GM19035 (cell line): ENCODE results near the gene LIF.
"Not testable (repeated sequence)": the region's sequence is repeated elsewhere in the genome, so short reads cannot be mapped to it uniquely, and the experiment has no call there.

Experiments
- ATAC-seq: cut with Tn5 transposase; IDR thresholded peaks from one replicate; pipeline ENCODE4 v1.9.1; 2021; ENCODE audit not compliant: unreplicated experiment

Gene LIF

DNA sequence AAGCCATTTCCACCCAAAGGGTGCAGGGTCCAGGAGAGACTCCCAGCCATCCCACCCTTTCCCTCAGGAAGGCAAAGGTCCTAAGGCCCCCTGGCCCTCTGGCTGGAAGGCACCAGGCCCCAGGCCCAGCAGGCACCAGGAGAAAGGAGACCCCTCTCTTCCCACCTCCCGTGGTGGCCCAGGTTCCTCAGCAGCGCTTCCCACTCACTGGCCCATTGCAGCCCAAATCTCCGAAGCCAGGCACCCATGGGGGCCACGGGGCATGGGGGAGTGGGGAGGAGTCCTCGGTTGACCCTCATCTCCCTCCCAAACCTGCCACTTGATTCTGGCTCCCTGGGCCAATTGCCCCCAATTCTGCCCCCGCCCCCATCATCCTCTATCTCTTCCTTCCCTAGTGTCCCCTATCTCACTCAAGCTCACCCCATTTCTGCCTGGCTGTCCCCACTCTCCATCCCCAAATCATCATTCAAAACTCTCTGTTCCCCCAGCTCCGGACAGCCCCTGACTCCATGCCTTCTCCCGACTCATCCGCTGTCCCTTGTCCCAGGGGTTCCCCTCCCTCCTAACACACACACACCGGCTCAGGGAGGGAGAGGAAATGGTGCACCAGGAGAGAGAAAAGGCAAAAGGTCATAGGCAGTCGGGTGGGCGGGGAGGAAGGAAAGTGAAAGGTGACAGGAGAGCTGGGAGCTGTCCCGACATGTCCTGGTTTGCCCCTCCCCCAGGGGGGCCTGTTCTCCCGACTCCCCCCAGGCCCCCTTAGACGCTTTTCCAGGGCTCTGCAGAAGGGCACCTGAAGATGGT is 1.2 kb downstream of the LIF start:
- ATAC-seq: no peak

DNA sequence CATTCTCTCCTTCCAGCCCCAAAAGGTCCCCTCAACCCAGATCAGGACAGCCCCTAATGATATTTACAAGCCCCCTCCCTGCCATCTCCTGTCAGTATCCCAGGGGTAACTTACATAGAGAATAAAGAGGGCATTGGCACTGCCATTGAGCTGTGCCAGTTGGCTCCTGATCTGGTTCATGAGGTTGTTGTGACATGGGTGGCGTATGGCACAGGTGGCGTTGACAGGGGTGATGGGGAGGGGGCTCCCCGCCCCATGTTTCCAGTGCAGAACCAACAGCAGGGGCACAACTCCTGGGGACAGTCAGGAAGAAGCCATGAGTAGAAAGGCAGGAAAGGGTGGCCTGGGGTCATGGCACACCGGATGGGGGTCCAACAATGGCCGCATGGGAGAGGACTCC is 1.9 kb downstream of the LIF start:
- ATAC-seq: no peak

DNA sequence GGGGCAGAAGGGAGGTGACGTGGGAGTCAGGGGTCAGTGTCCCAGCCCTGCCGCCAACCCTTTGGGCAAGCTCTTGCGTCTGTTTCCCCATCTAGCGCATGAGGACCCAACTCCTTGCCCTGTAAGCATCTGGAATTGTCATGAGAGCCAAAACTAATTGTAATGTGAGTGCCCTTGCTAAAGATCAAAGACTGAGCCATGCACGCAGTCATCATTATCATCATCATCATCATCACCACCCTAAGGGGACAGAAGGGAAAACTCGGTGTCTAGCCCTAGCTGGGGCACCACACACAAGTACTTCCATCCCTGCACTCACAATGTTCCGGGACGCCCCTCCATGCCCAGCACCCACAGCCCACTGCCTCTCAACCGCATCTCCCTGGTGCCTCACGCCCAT is 2.5 kb downstream of the LIF start:
- no peak for ATAC-seq

DNA sequence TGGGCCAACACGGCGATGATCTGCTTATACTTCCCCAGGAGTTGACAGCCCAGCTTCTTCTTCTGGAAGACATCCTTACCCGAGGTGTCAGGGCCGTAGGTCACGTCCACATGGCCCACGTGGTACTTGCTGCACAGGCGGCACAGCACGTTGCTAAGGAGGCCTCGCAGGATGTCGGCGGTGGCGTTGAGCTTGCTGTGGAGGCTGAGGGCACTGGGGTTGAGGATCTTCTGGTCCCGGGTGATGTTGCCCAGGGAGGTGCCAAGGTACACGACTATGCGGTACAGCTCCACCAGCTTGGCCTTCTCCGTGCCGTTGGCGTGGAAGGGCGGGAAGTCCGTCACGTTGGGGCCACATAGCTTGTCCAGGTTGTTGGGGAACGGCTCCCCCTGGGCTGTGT is 2.9 kb downstream of the LIF start:
- ATAC-seq: no peak

DNA sequence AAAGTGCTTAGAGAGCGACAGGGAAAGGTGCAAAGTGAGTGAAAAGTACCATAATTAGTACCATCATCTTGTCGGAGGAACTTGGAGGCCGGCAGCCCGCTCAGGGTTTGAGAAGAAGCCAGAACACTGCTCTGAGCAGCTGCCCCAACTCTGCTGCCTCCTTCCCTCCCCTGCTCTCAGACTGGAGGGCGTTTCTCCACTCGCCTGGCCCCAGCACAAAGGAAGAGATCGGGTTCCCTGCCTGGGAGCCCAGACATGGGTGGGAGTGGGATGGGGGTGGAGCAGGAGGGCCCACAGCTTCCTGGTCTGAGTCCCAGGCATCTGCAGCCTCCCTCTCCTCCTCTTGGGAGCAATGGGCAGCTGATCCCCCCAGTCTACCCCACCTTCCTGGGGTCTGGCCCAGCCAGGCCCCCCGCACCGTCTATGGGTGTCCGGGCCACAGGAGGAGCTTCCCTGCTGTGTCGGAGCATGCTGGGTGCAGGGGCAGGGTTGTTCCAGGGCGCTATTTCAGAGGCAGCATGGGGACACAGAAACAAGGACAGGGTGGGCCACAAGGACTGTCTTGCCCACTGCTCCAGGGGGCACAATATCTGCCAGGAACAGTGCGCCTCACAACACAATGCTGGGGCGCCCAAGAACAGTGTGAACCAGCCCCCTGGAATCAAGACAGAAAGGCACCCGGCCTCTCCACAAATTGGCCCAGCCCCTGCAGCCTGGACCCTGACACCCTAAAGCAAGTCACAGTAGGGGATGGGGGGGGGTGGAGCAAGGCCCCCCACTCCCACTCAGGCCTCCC is 4.8 kb downstream of the LIF start:
- ATAC-seq: no peak

DNA sequence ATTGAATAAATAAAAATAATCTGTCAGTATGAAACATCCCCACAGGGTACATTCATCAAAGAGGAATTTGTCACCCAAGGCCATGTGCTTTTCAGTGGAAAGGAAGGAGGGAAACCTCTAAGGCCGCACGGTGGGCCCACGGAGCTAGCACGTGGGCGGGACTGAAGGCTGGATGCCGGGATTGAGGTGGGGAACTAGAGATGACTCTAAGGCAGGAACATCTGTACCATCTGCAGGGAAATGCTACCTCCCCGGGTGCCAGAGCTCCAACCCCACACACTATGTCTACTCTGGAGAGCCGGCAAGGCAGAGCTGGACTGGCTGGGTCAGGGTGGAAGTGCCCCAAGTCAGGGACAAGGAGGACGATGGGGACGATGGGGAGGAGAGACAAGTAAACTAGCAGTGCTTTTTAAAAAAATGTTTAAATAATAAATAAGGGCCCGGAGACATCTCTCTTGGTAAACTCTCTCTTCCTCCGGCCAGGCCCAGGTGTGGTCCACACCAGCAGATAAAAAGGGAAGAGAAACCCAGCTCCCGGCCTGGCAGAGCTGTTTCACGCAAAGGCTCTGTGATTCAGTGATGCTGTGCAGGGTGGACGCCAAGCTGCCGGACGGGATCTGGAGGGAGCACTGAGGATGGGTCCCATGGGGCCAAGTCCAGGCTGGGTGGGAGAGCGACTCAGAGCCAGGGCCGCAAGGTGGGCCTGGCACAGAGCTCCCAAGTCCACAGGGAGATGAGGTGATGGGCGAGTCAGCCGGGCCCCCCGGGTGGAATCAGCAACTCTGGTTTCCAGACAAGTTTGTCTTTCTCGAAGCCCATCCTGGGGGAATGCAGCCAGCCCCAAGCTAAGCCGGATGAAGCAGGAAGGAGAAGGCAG is 5.8 kb downstream of the LIF start:
- ATAC-seq: no peak

DNA sequence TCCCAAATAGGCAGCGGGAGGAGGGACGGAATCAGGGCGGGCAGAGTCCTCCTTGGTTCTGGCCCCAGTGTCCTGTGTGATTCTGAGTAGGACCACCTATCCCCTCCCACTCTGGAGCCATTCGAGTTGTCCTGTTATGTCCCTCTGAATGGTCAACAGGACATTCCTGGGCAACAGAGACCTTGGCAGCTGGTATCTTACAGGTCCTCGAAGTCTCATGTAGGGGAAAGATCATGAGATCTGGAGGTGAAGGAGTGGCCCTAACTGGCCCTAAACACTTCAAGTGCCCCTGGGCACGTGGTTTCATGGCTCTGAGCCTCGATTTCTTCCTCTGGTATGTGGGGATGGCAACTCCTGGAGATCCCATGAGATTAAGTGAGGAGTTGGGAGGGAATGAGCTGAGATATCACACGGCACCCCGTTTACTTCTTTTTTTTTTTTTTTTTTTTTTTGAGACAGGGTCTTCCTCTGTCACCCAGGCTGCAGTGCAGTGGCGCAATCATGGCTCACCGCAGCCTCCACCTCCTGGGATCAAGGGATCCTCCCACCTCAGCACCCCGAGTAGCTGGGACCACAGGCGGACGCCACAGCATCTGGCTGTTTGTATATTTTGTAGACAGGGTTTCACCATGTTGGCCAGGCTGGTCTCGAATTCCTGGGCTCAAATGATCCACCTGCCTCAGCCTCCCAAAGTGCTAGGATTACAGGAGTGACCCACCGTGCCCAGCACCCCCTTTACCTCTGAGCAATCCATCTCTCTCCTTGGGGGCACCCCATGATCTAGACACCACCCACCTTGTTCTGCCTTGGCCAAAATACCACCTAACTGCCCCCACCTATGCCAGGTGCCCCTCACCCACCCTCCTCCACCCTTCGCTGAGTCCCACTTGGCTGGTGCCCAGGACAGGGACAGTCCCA is 6.8 kb downstream of the LIF start:
- no peak for ATAC-seq

DNA sequence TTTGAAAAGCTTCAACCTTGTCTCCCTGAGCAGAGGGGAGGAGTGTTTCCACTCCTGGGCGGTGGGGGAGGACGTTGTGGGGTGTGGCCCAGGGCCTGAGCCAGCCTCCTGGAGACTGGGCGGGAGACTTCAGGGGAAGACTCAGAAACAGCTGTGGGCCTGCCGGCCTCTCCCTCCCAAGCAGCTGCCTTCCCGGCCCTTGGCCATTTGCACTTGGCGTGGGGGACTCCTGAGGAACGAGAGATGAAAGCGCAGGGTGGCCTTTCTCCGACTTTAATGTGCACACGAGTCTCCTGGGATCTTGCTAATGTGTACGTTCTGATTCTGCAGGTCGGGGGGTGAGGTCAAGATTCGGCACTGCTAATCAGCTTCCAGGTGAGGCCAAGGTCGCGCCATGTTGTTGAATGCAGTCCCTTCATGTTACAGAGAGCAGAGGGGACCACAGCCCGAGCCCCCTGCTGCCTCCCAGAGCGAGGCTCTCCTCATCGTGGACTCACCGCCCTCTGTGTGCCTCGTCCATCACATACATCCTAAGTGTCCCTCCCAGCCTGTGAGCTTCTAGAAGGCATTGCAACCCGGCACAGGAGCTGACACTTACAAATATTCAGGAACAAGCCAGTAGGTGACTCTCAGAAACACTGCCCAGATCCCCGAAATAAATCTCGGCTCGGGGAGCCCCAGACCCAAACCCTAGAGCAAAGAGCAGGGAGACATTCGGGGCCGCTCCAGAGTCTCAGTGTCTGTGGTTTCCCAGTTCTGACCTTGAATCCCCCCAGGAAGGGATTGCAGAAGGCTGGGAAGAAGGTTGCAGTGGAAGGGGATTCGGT is 7.7 kb downstream of the LIF start:
- ATAC-seq: no peak

DNA sequence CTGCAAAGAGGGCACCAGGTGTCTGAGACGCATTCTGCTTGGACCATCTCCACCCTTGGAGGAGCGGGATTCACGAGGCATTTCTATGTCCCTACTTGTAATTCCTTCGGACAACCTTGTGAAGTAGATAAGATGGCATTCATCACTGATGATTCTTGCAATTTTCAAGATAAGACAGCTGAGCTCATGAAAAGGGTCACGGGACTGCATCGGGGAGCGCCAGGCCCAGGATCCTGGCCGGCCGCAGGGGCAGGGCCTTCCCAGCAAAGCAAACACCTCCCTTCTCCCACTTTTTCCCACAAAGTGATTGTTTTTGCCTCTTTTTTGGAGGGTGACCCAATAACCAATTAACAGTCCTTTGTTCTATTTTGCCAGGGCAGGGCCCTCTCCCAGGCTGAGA is 8.4 kb downstream of the LIF start:
- ATAC-seq: no peak

DNA sequence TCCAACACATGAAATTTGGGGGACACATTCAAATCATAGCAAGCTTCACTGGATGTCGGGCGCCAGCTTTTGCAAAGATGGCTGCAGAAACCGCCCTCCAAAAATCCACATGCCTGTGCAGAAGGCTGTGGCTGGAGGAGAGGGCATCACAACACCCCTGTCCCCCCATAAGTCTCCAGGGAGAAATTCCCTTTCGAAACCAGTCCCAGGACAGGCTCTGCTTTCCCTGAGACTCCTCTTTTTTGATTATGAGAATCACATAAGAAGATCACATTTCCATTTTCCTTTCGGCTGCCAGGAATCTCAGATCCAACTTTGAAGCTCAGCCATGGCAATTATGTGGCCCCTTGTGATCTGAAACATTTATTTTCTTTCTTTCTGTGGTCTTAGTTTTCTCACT is 9.7 kb downstream of the LIF start:
- ATAC-seq: no peak

DNA sequence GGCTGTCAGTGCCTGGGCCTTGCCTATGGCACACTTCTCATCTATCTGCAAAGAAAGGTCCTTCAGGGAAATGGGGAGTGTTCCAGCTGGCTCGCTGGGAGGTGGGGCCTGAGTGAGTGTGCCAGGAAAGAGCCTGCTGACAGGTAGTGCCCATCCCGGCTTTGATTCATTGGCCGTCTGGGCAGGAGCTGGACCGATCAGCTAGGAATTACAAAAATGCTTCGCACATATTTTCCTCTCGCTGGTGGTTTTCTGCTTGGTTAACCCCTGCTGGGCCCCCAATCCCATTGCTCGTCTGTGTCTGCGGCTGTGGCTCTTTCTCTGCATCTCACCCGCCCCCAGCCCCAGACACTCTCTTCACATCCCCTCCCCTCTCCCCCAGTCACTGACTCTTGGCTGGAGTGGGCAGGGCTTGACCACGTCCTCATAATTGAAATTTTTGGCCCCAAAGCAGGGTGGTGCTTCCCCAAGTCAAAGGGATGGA is 10.8 kb downstream of the LIF start:
- no peak for ATAC-seq

DNA sequence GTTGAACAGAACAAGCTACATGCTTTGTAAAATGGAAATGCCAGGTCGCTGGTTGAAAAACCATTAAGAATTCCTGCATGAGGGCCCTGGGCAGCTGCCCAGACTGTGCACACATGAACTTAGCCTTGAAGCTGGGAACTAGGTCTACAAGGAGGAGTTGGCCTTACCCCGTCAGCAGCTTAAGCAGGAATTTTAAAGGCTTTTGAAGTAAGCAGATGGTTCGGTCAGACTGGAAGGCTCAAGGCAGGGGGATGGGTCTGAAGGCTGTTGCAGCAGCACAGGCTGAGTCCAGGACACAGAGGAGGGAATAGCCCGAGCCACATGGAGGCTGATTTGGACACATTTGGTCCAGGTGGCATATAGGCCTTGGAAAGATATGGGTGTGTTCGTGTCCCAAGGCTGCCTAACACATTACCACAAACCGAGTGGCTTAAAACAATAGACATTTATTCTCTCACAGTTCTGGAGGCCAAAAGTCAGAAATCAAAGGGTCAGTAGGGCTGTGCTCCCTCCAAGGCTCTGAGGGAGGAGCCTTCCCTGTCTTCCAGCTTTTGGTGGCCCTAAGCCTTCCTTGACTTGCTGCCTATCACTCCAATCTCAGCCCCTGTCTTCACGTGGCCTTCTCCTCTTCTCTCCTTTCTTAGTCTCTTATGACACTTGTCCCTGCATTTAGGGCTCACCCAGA is 11.6 kb downstream of the LIF start:
- ATAC-seq: no peak

DNA sequence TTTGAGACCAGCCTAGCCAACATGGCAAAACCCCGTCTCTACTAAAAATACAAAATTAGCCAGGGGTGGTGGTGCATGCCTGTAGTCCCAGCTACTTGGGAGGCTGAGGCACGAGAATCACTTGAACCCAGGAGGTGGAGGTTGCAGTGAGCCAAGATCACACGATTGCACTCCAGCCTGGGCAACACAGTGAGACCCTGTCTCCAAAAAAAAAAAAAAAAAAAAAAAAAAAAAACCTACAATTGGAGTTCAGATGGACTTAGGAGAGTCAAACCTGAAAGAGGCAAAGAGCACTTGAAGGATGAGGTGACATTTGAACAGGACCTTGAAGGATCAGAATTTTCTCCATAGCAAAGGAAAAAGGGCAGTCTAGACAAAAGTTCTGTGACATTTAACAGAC is 12.2 kb downstream of the LIF start:
- not testable (repeated sequence) for ATAC-seq

DNA sequence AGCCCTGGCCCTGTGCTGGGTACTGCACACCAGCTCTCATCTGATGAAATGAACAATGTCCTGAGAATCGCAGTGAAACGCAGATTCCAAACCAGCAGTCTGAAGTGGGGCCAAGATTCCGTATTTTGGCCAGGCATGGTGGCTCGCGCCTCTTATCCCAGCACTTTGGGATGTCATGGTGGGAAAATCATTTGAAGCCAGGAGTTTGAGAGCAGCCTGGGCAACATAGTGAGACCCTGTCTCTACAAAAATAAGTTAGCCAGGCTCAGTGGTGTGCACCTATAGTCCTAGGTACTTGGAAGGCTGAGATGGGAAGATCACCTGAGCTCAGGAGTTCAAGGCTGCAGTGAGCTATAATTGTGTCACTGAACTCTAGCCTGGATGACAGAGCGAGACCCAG is 13.0 kb downstream of the LIF start:
- no peak for ATAC-seq

DNA sequence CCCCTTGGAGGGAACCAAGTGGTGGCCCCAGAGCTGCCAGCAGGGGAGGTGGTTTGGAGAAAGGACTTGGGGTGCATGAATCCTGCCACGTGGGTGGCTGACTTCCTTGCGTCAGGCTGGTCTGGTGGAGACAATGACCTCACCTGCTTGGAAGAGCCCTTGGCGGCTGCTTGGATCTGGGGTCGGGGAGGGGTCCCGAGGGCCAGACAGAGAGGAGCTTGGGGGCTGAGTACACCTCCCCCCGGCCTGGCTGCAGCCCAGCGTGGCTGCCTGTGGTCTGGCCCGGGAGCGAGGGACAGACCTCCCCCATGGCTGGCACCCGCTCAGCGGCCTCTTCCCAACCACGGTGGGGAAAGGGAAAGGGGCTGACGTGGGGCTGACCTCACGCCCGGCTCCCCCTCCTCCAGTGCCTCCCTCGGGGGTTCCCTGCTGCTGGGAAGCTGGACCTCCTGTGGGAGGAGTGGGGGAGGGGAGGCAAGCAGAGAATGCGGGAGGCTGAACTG is 13.8 kb downstream of the LIF start:
- ATAC-seq: no peak

DNA sequence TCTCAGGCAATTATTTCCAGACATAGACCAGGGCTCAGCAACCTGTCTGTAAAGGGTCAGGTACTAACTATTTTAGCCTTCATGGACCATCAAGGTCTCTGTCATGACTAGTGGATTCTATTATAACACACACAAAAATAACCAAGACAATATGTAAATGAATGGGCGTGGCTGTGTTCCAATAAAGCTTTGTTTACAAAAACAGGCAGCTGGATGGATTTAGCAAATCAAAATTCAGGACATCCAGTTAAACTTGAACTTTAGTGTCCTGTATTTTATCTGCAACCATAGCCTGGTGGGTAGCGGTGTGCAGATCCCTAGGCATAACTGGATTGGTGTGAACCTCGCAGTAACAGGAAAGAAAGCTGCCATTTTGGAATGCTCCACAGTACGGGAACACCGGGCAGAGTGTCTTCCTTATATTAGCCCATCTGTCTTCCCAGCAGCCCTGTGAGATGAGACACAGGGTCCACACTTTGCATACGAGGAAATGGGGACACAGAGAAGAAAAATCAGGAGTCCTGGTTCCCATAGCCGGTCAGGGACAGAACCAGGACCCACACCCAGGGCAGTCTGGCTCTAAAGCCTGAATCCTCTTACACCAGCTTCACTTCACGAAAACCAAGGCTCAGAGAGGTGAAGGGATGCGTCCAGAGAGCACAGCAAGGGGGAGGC is 15.6 kb downstream of the LIF start:
- no peak for ATAC-seq

DNA sequence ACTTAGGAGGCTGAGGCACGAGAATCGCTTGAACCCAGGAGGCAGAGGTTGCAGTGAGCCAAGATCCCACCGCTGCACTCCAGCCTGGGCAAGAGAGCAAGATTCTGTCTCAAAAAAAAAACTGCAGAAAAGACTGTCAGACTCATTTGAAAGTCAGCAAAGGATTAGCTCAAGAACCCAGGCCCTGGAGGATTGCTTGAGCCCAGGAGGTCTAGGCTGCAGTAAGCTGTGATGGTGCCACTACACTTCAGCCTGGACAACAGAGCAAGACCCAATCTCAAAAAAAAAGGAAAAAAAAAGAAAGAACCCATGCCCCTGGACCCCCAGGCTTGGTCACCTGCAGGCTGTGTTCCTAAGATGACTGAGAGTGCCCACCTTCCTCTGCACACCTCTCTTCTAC is 16.2 kb downstream of the LIF start:
- ATAC-seq: no peak
